Heart left ventricle (tissue), 13 donors: ENCODE results near the gene AOC1.

Experiments
- CTCF ChIP-seq, 12 donors: fragments of 200-600 bp; sonication (generic) in 4 of 12; IDR thresholded peaks; one replicate each; pipeline versions ENCODE4 v1.5.0 to v1.8.0; 2018 to 2022; ENCODE audit warnings: antibody characterized with exemption in 12 of 12, mild to moderate bottlenecking in 5 of 12
- POLR2A ChIP-seq, 2 donors: fragments of 450-650 bp; IDR thresholded peaks; one replicate each; pipeline ENCODE4 v1.6.1; 2017; ENCODE audit warnings: antibody characterized with exemption in 2 of 2, mild to moderate bottlenecking in 2 of 2, moderate library complexity in 2 of 2
- donor health status: ischemic (EF 13 %, LVEDD 7.1; RV severe dilation, severe dysfunction).
- donor health status: DM: no; HTN: yes; CAD: no.
- donor health status: DM: no; HTN: no; CAD: no.
- donor health status: ischemic (EF 25% LVEDD 6.9; RV normal size, moderate dysfunction).
- donor health status: ischemic (EF 25% LVEDD 5.7; RV mildly dilated, moderate dysfunction).
- donor health status: ischemic (EF 35%, LVEDD 5.7; RV mildly dilated, moderate dysfunction).
- donor health status: nonischemic (EF 11% LVEDD 7.7; RV severe dilation, severe dysfunction).
- donor health status: DM: yes; HTN: yes; CAD: no.
- donor health status: PGD.
- donor health status: ischemic (EF 29% LVEDD 5.4; RV normal size, mild dysfunction).
- donor health status: nonischemic (EF 23%, LVEDD 6.1; RV moderate dilation, normal function).

GRCh38 chr7:150842716-150843115, 9.6 kb upstream of the AOC1 start:
- no peak for TF ChIP-seq CTCF (IDR thresholded peaks at IDR 0.05)
- no peak for TF ChIP-seq POLR2A (IDR thresholded peaks at IDR 0.05)
